ENCODE data around the gene MTMR4. TPM values are rescaled to one million over a fixed set of nuclear protein-coding genes. Genes with fewer than 3 reads are reported as not detected.

MTMR4 gene
- polyA plus RNA-seq, 2 of the 4 experiments (the other 2 are of a cell fraction): 13.8 to 20.0 TPM

DNA sequence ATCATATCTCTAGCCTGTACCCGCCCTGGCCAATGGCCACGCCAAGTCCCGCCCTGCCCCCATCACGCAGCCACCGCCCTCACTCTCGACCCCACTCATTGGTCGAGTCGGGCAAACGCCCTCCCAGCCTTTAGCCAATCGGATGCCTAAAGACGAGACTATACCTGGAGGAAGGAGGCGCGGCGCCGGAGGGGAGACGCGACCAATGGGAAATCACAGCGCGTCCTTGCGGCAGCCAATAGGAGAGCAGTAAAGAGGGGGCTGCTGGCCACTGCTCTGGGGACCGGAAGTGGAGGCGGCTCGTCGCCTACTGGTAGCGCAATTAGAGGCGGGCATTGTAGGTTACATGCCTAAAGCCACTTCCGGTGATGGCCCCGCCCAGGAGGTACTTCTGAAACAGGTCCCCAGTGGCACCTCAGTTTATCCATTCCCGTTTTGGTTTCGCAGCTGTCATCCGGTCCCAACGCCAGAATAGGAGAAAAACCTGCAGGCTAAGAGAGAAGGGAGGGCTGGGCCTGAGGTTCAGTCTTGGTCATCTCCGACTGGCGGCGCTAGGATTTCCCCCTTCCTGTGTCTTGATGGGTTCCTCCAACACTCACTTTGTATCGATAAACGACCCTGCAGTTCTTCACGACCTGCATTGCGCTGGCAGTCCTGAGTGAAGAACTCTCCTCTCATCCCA is 3.6 kb upstream of the MTMR4 start:
- under 1% methylated on average over 39 of the region's 39 CpGs for WGBS (ENCODE audit: missing lambda C conversion rate)
- peak overlapping the region; percentile 72 for H3K4me3 ChIP-seq
- ChIA-PET CTCF (interaction anchor here (0.6 to 9.8 kb wide), 43 partner anchors 12 to 636 kb away, joined by 3 to 187 read pairs (median 5); partner anchors contain the start of genes RAD51C, RNF43 and TEX14), POLR2A (interaction anchor here (0.6 to 2.9 kb wide), 12 partner anchors 10 to 1102 kb away, joined by 3 to 106 read pairs (median 4); partner anchors contain the start of genes CLTC, PRR11, RAD51C and SKA2)
- DNase-seq (ENCODE audit: low read depth in 1 of 2, low spot score in 1 of 2): peak; percentile 100
- H3K27ac ChIP-seq: peak overlapping the region; percentile 76 to 87
- peak overlapping the region; percentile 92 for H3K4me2 ChIP-seq
- FAIRE-seq: peak; percentile 82
- H3K4me1 ChIP-seq: peaks cover 15% of the 10 kb centered on the region
- peak; percentile 84 to 90 for ATAC-seq
- H3K9me3 ChIP-seq: no peaks in the 10 kb centered on the region
- no peak for TF ChIP-seq HOXA7 (CRISPR knock-in tag; IDR thresholded peaks at IDR 0.05)
- no peak for TF ChIP-seq HOXB13 (CRISPR knock-in tag; IDR thresholded peaks at IDR 0.05; ENCODE audit: low read depth)
- TF ChIP-seq USF2 (IDR thresholded peaks at IDR 0.05): no peak
- TF ChIP-seq ZC3H11A (IDR thresholded peaks at IDR 0.05): no peak
- no peak for TF ChIP-seq EP300 (IDR thresholded peaks at IDR 0.05)
- TF ChIP-seq MAZ (IDR thresholded peaks at IDR 0.05; ENCODE audit: borderline replicate concordance, low read depth, low read length): no peak
- no peak for TF ChIP-seq NPAS2 (CRISPR knock-in tag; IDR thresholded peaks at IDR 0.05; ENCODE audit: borderline replicate concordance)
- peak; percentile 7 for TF ChIP-seq PBX3 (IDR thresholded peaks at IDR 0.05)
- TF ChIP-seq, protein P1, sequence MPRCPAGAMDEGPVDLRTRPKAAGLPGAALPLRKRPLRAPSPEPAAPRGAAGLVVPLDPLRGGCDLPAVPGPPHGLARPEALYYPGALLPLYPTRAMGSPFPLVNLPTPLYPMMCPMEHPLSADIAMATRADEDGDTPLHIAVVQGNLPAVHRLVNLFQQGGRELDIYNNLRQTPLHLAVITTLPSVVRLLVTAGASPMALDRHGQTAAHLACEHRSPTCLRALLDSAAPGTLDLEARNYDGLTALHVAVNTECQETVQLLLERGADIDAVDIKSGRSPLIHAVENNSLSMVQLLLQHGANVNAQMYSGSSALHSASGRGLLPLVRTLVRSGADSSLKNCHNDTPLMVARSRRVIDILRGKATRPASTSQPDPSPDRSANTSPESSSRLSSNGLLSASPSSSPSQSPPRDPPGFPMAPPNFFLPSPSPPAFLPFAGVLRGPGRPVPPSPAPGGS (IDR thresholded peaks at IDR 0.05): no peak
- no peak for TF ChIP-seq BHLHE40 (IDR thresholded peaks at IDR 0.05; ENCODE audit: low read depth, low read length)
- TF ChIP-seq E2F6 (IDR thresholded peaks at IDR 0.05; ENCODE audit: borderline replicate concordance, low read depth): peak; percentile 51; the same call in 1 of the 2 replicates
- TF ChIP-seq, protein P2, sequence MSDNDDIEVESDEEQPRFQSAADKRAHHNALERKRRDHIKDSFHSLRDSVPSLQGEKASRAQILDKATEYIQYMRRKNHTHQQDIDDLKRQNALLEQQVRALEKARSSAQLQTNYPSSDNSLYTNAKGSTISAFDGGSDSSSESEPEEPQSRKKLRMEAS (IDR thresholded peaks at IDR 0.05): peak; percentile 73; the same call in 1 of the 2 replicates
- no peak for TF ChIP-seq REST (IDR thresholded peaks at IDR 0.05)
- no peak for TF ChIP-seq ZFP36 (IDR thresholded peaks at IDR 0.05; ENCODE audit: borderline replicate concordance, partially characterized antibody)
- no peak for TF ChIP-seq EHF (CRISPR knock-in tag; IDR thresholded peaks at IDR 0.05)
- no peak for TF ChIP-seq EHMT2 (IDR thresholded peaks at IDR 0.05; ENCODE audit: low read depth)
- TF ChIP-seq HOXB5 (CRISPR knock-in tag; IDR thresholded peaks at IDR 0.05): no peak
- no peak for TF ChIP-seq RAD21 (conservative IDR thresholded peaks at IDR 0.05 in 1 of 2, IDR thresholded peaks at IDR 0.05 in 1 of 2)
- TF ChIP-seq POLR2AphosphoS2 (conservative IDR thresholded peaks at IDR 0.05; ENCODE audit: low read length): no peak
- TF ChIP-seq ZNF302 (CRISPR knock-in tag; IDR thresholded peaks at IDR 0.05): no peak
- TF ChIP-seq SREBF2 (IDR thresholded peaks at IDR 0.05): no peak
- TF ChIP-seq SMC3 (IDR thresholded peaks at IDR 0.05): no peak
- peak; percentile 88 for TF ChIP-seq RFX5 (IDR thresholded peaks at IDR 0.05)
- peak; percentile 69 for TF ChIP-seq CHD2 (IDR thresholded peaks at IDR 0.05; ENCODE audit: low read length, partially characterized antibody)
- TF ChIP-seq KDM1A (IDR thresholded peaks at IDR 0.05; ENCODE audit: low read depth): no peak
- no peak for TF ChIP-seq NFE2L2 (conservative IDR thresholded peaks at IDR 0.05; ENCODE audit: low read length)
- TF ChIP-seq CEBPB (IDR thresholded peaks at IDR 0.05): no peak
- TF ChIP-seq PHF8 (IDR thresholded peaks at IDR 0.05; ENCODE audit: borderline replicate concordance, low read depth): peak; percentile 84; the same call in 1 of the 2 replicates
- TF ChIP-seq, protein P3, sequence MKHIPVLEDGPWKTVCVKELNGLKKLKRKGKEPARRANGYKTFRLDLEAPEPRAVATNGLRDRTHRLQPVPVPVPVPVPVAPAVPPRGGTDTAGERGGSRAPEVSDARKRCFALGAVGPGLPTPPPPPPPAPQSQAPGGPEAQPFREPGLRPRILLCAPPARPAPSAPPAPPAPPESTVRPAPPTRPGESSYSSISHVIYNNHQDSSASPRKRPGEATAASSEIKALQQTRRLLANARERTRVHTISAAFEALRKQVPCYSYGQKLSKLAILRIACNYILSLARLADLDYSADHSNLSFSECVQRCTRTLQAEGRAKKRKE (CRISPR knock-in tag; IDR thresholded peaks at IDR 0.05; ENCODE audit: low read depth): no peak
- peak; percentile 87 for TF ChIP-seq HDAC2 (IDR thresholded peaks at IDR 0.05)
- no peak for TF ChIP-seq MYC (IDR thresholded peaks at IDR 0.05; ENCODE audit: borderline replicate concordance, low read length)
- no peak for TF ChIP-seq NR3C1 (IDR thresholded peaks at IDR 0.05)
- TF ChIP-seq JUN (IDR thresholded peaks at IDR 0.05): peak; percentile 58 to 65

Data from A549 (cell line).